BE2C (cell line): Measurements from ENCODE around the gene IL18R1.

ENCODE experiments used
- DNase-seq: peaks from one replicate; pipeline ENCODE4 v3.0.0-alpha.2; 2020
- H3K27me3 ChIP-seq: fragments of 250-450 bp; sonication (Bioruptor Pico); 2 replicates; pipeline ENCODE4 v1.5.1; 2020; ENCODE audit warnings: mild to moderate bottlenecking
- H3K36me3 ChIP-seq: fragments of 250-450 bp; sonication (Bioruptor Pico); 2 replicates; pipeline ENCODE4 v1.5.1; 2020; ENCODE audit warnings: mild to moderate bottlenecking
- H3K4me1 ChIP-seq: fragments of 250-450 bp; sonication (Bioruptor Pico); 2 replicates; pipeline ENCODE4 v1.5.1; 2020
- H3K4me3 ChIP-seq: 2 replicates; pipeline ENCODE4 v1.5.1; 2011; ENCODE audit warnings: low read depth, low read length
- H3K9me3 ChIP-seq: fragments of 250-450 bp; sonication (Bioruptor Pico); 2 replicates; pipeline ENCODE4 v1.5.1; 2020
- TF ChIP-seq, protein P1 (sequence below): IDR thresholded peaks from 2 replicates; pipeline ENCODE4 v1.5.1; 2012; ENCODE audit warnings: mild to moderate bottlenecking, low read depth, low read length

The IL18R1 gene

DNA sequence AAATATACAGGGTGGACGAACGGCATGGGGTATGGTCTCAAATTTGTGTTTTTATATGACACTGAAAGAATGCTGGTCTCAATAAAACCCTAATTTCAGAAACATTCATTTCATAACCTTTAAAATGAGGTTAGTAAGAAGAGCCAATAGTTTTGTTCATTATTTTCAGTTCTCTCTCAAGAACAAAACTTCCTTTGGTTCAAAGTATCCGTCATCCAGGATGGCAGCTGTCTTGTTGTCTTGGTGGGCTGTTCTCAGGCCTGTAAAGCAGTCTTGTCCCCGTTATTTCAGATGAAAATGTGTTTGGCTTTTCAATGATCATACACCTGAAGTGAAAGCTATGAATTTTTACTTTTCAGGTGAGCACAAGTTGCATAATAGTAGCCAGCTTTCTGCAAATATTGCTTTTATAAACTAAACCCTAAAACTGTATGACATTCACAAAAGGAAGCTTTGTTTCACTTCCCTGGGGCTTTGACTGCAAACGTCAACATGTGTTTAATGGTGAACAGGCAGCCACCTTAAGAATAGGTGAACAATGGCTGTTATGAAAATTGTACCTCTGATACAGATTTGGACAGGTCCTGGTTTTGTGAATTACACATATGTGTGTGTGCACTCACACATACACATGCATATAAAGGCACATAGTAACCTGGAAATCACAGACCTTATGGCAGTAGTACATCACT is 70.0 kb downstream of the IL18R1 start:
- DNase-seq, result no peak
- H3K9me3 ChIP-seq, result no peaks in the 10 kb centered on the region
- no peaks in the 10 kb centered on the region for H3K27me3 ChIP-seq
- no peaks in the 10 kb centered on the region for H3K4me1 ChIP-seq
- no peak overlapping the region for H3K4me3 ChIP-seq
- no peaks in the 10 kb centered on the region for H3K36me3 ChIP-seq
- TF ChIP-seq, protein P1, sequence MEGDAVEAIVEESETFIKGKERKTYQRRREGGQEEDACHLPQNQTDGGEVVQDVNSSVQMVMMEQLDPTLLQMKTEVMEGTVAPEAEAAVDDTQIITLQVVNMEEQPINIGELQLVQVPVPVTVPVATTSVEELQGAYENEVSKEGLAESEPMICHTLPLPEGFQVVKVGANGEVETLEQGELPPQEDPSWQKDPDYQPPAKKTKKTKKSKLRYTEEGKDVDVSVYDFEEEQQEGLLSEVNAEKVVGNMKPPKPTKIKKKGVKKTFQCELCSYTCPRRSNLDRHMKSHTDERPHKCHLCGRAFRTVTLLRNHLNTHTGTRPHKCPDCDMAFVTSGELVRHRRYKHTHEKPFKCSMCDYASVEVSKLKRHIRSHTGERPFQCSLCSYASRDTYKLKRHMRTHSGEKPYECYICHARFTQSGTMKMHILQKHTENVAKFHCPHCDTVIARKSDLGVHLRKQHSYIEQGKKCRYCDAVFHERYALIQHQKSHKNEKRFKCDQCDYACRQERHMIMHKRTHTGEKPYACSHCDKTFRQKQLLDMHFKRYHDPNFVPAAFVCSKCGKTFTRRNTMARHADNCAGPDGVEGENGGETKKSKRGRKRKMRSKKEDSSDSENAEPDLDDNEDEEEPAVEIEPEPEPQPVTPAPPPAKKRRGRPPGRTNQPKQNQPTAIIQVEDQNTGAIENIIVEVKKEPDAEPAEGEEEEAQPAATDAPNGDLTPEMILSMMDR, result no peak

DNA sequence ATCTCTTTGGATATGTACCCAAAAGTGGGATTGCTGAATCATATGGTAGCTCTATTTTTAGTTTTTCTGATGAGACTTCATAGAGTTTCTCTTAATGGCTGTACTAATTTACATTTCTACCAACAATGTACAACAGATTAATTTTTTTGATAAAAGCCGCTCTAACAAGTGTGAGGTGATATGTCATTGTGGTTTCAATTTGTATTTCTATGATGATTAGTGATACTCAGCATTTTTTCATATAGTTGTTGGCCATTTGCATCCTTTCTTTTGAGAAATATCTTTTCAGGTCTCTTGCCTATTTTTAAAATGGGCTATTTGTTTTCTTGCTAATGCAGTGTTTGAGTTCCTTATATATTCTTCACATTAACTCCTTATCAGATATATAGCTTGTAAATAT is 71.7 kb downstream of the IL18R1 start:
- DNase-seq, result no peak
- H3K36me3 ChIP-seq, result no peaks in the 10 kb centered on the region
- no peak overlapping the region for H3K4me3 ChIP-seq
- H3K4me1 ChIP-seq, result no peaks in the 10 kb centered on the region
- TF ChIP-seq, protein P1, result no peak
- H3K27me3 ChIP-seq, result no peaks in the 10 kb centered on the region
- no peaks in the 10 kb centered on the region for H3K9me3 ChIP-seq

DNA sequence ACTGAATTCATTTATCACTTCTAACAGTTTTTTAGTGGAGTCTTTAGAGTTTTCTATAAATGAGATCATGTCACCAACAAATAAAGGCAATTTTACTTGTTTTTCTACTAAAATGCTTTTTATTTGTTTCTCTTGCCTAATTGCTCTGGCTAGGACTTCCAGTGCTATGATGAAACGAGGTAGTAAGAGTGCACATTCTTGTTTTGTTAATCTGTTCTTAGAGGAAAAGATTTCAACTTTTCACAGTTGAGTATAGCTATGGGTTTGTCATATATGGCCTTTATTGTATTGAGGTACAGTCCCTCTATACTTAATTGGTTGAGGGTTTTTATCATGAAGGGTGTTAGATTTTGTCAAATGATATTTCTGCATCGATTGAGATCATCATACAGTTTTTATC is 73.0 kb downstream of the IL18R1 start:
- H3K4me3 ChIP-seq, result no peak overlapping the region
- DNase-seq, result no peak
- TF ChIP-seq, protein P1, result no peak
- H3K4me1 ChIP-seq, result no peaks in the 10 kb centered on the region
- no peaks in the 10 kb centered on the region for H3K27me3 ChIP-seq
- H3K9me3 ChIP-seq, result no peaks in the 10 kb centered on the region
- H3K36me3 ChIP-seq, result no peaks in the 10 kb centered on the region

DNA sequence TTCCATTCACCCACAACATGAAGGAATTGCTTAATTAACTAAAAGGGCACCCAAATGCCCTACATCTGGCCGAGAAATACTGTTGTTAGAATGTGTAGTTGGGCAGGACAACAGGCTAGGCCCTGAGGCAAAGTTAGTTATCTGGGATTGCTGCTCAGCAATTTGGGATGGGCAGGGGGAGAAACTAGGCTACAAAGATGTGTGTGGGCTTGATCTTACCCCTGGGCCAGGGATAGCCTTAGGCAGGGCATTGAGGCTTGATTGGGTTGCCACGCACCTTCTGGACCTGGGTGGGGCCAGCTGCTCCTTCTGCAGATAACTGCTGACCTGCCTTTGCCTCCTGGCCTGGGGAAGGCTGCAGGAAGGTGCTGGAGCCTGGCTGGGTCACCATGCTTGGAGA is 76.8 kb downstream of the IL18R1 start:
- Histone ChIP-seq H3K9me3 (no peaks in the 10 kb centered on the region), H3K4me1 (no peaks in the 10 kb centered on the region), H3K36me3 (no peaks in the 10 kb centered on the region), H3K4me3 (no peak overlapping the region), H3K27me3 (no peaks in the 10 kb centered on the region)
- TF ChIP-seq, protein P1, result no peak
- DNase-seq, result no peak

GRCh38 chr2:102433973-102434654 is 78.5 kb downstream of the IL18R1 start:
- DNase-seq, result no peak
- Histone ChIP-seq H3K4me1 (no peaks in the 10 kb centered on the region), H3K36me3 (no peaks in the 10 kb centered on the region), H3K27me3 (no peaks in the 10 kb centered on the region), H3K9me3 (no peaks in the 10 kb centered on the region), H3K4me3 (no peak overlapping the region)
- TF ChIP-seq, protein P1, result no peak
